GM12872 (cell line): Measurements from ENCODE around the gene OR6K2.

Source experiments
- CTCF ChIP-seq: IDR thresholded peaks from 3 replicates; pipeline ENCODE4 v1.5.1; 2011; ENCODE audit warnings: low read depth, mild to moderate bottlenecking, low read length, moderate library complexity; ENCODE audit not compliant: insufficient read depth

Gene OR6K2

GRCh38 chr1:158720620-158721019 lies 20.2 kb upstream of the OR6K2 start, which contains the start of gene OR6K3:
Gene OR6K3, minus strand, starts transcription at chr1:158720720. Its CDS starts 2,605 bp downstream, at chr1:158718115.
- TF ChIP-seq CTCF, result no peak

GRCh38 chr1:158719664-158720063 lies 19.2 kb upstream of the OR6K2 start:
- no peak for TF ChIP-seq CTCF

GRCh38 chr1:158717344-158717743 lies 16.9 kb upstream of the OR6K2 start:
- TF ChIP-seq CTCF, result no peak

GRCh38 chr1:158716335-158716734 lies 15.9 kb upstream of the OR6K2 start:
- TF ChIP-seq CTCF, result no peak

- TF ChIP-seq CTCF, result no peak
Measured at GRCh38 chr1:158714754-158715153, 14.3 kb upstream of the OR6K2 start.

- no peak for TF ChIP-seq CTCF
Measured at GRCh38 chr1:158711098-158711497, 10.6 kb upstream of the OR6K2 start.

- TF ChIP-seq CTCF, result no peak
Measured at GRCh38 chr1:158706096-158706495, 5.6 kb upstream of the OR6K2 start.

GRCh38 chr1:158694596-158694995 lies 5.9 kb downstream of the OR6K2 start:
- TF ChIP-seq CTCF, result no peak
